Measurements from ENCODE around the gene IL16.

IL16 gene

GRCh38 chr15:81351651-81352050, 155.0 kb downstream of the IL16 start:
- Mint-ChIP-seq H3K9me3 (no peaks in the 10 kb centered on the region), H3K27ac (no peak overlapping the region), H3K4me1 (ENCODE audit: low read depth) (no peaks in the 10 kb centered on the region), H3K4me3 (no peak overlapping the region), H3K36me3 (ENCODE audit: low read depth) (no peaks in the 10 kb centered on the region), H3K27me3 (ENCODE audit: low read depth) (peaks cover 7% of the 10 kb centered on the region)

DNA sequence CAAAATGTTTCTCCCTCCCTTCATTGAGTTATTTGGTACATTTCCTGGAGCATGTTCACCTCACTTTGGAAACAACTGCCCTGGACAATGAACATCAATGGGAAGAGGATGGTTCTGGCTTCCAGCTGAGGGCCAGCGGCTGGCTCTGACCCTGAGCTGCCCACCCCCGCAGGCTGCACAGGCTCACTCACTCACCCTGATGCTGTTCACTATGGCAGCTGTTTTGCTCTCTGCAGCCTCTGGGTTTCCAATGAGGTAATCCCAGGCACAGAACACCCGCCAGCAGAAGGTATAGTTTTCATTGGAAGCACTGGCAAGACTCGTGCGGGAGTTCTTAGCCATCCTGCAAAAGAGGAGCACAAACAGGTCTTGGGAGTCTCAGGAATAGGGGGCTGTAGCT, 159.6 kb downstream of the IL16 start:
- no peaks in the 10 kb centered on the region for H3K36me3 Mint-ChIP-seq (ENCODE audit: low read depth)
- H3K27ac Mint-ChIP-seq = no peak overlapping the region
- H3K4me3 Mint-ChIP-seq = no peak overlapping the region
- H3K9me3 Mint-ChIP-seq = no peaks in the 10 kb centered on the region
- peaks cover 11% of the 10 kb centered on the region for H3K27me3 Mint-ChIP-seq (ENCODE audit: low read depth)
- no peaks in the 10 kb centered on the region for H3K4me1 Mint-ChIP-seq (ENCODE audit: low read depth)

- Mint-ChIP-seq H3K27ac (no peak overlapping the region), H3K27me3 (ENCODE audit: low read depth) (peaks cover 11% of the 10 kb centered on the region), H3K36me3 (ENCODE audit: low read depth) (no peaks in the 10 kb centered on the region), H3K9me3 (no peaks in the 10 kb centered on the region), H3K4me1 (ENCODE audit: low read depth) (no peaks in the 10 kb centered on the region), H3K4me3 (no peak overlapping the region)
Measured at GRCh38 chr15:81357180-81357686, 160.6 kb downstream of the IL16 start.

DNA sequence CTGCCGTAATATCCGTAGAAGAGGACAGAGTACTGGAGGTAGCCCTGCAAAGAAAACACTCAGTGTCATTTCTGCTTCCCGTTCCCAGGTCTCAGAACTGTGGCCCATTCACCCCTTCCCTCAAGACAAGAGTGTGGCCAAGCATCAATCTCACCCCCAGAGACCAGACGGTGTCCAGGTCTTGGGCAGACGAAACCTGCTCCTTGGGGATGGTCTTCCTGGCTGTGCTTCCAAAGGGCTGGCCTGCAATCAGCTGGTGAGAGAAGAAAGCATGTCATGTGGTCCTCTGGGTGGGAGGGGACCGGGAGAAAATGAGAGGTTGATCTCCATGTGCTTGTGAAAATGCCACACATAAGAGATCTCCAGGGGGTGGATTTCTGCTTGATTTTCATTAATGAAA, 161.6 kb downstream of the IL16 start:
- no peak overlapping the region for H3K4me3 Mint-ChIP-seq
- H3K9me3 Mint-ChIP-seq = no peaks in the 10 kb centered on the region
- no peaks in the 10 kb centered on the region for H3K36me3 Mint-ChIP-seq (ENCODE audit: low read depth)
- H3K27ac Mint-ChIP-seq = no peak overlapping the region
- H3K27me3 Mint-ChIP-seq (ENCODE audit: low read depth) = peaks cover 11% of the 10 kb centered on the region
- H3K4me1 Mint-ChIP-seq (ENCODE audit: low read depth) = no peaks in the 10 kb centered on the region

- Mint-ChIP-seq H3K27me3 (ENCODE audit: low read depth) (peaks cover 8% of the 10 kb centered on the region), H3K27ac (no peak overlapping the region), H3K9me3 (no peaks in the 10 kb centered on the region), H3K4me1 (ENCODE audit: low read depth) (no peaks in the 10 kb centered on the region), H3K4me3 (no peak overlapping the region), H3K36me3 (ENCODE audit: low read depth) (no peaks in the 10 kb centered on the region)
Measured at GRCh38 chr15:81360491-81360890, 163.8 kb downstream of the IL16 start.

DNA sequence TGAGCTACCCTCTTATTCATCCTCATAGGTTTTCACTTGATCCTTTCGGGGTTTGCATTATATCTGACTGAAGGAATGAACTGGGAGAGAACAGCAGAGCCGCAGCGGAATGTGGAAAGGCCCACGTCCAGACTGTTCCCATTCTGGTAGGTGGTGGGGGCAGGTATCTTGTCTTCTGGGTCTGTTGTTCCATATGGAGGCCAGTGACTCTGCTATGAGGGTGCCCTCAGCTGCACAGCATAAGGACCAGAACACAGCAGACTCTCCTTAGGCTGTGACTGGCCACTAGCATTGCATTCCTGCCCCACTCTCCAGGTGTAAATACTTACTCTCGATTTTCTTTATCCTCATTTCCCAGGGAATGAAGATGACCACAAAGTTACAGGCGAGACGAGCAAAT, 165.2 kb downstream of the IL16 start:
- no peaks in the 10 kb centered on the region for H3K9me3 Mint-ChIP-seq

GRCh38 chr15:81362790-81363189, 166.1 kb downstream of the IL16 start:
- Mint-ChIP-seq H3K4me1 (ENCODE audit: low read depth) (no peaks in the 10 kb centered on the region), H3K27me3 (ENCODE audit: low read depth) (peaks cover 5% of the 10 kb centered on the region), H3K9me3 (no peaks in the 10 kb centered on the region), H3K27ac (no peak overlapping the region), H3K4me3 (no peak overlapping the region), H3K36me3 (ENCODE audit: low read depth) (no peaks in the 10 kb centered on the region)

More for the DNA sequence above, 165.2 kb downstream of the IL16 start:
- Mint-ChIP-seq H3K27me3 (ENCODE audit: low read depth) (peaks cover 8% of the 10 kb centered on the region), H3K4me1 (ENCODE audit: low read depth) (no peaks in the 10 kb centered on the region), H3K36me3 (ENCODE audit: low read depth) (no peaks in the 10 kb centered on the region), H3K4me3 (no peak overlapping the region), H3K27ac (no peak overlapping the region)

DNA sequence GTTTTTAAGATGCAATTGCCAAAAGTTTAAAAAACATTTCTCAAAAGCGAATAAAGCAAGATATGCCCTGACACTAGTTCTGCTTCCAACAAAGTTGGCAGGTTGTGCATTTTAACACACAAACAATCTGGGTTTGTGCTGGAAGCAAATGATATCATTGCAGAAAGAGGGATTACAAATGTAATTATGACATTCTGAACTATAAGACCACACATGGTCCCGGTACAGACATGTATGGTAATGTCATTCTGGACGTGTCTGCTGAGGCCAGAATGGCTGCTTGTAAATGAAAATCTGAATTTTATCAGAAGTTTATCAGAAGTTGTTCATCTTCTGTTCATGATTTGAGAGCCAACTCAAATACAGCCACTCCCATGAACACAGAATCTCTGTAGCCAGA, 166.6 kb downstream of the IL16 start:
- Mint-ChIP-seq H3K9me3 (no peaks in the 10 kb centered on the region), H3K4me1 (ENCODE audit: low read depth) (no peaks in the 10 kb centered on the region), H3K36me3 (ENCODE audit: low read depth) (no peaks in the 10 kb centered on the region), H3K27me3 (ENCODE audit: low read depth) (peaks cover 5% of the 10 kb centered on the region), H3K27ac (no peak overlapping the region), H3K4me3 (no peak overlapping the region)

Measured in T-helper 1 cell treated with Interleukin-12 subunit alpha and Interleukin-12 subunit beta and Interleukin-4 antibody, amounts not matched to agents 30 μg/mL and 1 μg/mL, for 36 hours (primary cell).